Measurements from ENCODE around the gene AIF1.
"Not testable (repeated sequence)": the region's sequence is repeated elsewhere in the genome, so short reads cannot be mapped to it uniquely, and the experiment has no call there.

The AIF1 gene

DNA sequence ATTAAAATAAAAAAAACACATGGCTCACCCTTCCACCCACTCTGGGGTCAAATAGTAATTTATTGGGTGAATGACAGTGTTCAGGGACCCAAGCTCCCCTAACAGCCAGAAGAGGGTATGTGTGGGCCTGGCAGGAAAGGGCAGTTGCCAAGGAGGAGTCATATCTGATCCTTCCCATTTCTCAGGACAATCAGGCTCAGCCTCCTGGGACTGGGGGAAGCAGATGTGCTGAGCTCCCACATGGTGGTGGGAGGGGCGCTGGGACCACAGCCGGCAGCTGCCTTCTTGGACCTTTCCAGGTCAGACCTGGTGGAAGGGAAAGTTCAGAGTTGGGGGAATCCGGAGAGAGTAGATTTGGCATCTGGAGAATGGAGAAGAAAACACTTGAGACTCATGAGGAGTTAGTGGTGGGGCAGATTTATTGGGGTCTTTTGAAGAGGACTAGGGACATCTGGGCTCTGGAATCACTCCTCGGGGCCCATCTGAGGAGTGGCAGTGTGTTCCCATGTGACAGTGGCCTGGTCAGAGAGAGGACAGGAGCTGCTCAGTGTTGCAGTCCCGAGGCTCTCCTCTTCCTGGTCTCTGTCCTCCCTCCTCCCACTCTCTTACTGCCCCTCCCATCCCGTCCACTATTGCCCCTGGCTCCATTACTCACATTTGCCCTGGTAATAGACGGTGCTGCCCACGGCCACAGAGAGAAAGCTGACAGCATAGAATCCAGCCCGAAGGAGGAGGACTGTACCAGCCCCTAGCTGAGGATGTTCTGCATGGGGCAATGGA lies 26.0 kb upstream of the AIF1 start:
- TF ChIP-seq, protein P1, sequence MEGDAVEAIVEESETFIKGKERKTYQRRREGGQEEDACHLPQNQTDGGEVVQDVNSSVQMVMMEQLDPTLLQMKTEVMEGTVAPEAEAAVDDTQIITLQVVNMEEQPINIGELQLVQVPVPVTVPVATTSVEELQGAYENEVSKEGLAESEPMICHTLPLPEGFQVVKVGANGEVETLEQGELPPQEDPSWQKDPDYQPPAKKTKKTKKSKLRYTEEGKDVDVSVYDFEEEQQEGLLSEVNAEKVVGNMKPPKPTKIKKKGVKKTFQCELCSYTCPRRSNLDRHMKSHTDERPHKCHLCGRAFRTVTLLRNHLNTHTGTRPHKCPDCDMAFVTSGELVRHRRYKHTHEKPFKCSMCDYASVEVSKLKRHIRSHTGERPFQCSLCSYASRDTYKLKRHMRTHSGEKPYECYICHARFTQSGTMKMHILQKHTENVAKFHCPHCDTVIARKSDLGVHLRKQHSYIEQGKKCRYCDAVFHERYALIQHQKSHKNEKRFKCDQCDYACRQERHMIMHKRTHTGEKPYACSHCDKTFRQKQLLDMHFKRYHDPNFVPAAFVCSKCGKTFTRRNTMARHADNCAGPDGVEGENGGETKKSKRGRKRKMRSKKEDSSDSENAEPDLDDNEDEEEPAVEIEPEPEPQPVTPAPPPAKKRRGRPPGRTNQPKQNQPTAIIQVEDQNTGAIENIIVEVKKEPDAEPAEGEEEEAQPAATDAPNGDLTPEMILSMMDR (IDR thresholded peaks at IDR 0.05; ENCODE audit: low read depth, low read length, missing control alignments), result no peak
- H3K4me3 ChIP-seq (replicated peaks; ENCODE audit: low read depth, low read length), result no peak overlapping the region

DNA sequence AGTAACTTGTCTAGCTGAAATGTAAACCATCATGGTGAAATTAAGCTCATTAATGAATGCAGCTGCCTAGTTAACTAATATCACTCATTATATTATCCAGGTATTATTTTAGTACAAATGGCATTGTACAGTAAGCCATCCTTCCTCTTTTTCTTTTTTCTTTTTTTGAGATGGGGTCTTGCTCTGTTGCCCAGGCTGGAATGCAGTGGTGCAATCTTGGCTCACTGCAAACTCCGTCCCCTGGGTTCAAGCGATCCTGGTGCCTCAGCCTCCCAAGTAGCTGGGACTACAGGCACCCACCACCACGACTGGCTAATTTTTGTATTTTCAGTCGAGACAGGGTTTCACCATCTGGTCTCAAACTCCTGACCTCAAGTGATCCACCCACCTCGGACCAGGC lies 24.3 kb upstream of the AIF1 start:
- not testable (repeated sequence) for H3K4me3 ChIP-seq (replicated peaks; ENCODE audit: low read depth, low read length); DNase-seq (ENCODE audit: extremely low read depth, low read depth)

More for the DNA sequence above, 26.0 kb upstream of the AIF1 start:
- no peak for DNase-seq (ENCODE audit: extremely low read depth, low read depth)

DNA sequence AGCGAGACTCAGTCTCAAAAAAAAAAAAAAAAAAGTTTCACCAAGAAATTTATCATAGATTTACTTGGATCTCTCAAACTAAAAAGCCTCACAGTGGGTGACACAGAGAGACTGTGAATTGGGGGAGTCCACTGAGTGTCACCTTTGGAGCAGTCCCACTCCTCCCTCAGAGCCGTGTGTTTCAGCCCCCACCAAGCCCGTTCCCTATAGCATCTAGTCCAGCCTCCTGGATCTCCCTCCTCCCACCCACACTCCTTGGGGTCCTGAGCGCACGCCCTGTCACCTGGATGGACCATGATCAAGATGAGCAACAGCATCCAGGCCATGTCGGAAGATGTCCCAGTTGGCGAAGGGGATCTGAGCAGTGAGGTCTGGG lies 22.6 kb upstream of the AIF1 start:
- TF ChIP-seq, protein P1 (IDR thresholded peaks at IDR 0.05; ENCODE audit: low read depth, low read length, missing control alignments), result no peak
- H3K4me3 ChIP-seq (replicated peaks; ENCODE audit: low read depth, low read length), result no peak overlapping the region
- DNase-seq (ENCODE audit: extremely low read depth, low read depth), result no peak

DNA sequence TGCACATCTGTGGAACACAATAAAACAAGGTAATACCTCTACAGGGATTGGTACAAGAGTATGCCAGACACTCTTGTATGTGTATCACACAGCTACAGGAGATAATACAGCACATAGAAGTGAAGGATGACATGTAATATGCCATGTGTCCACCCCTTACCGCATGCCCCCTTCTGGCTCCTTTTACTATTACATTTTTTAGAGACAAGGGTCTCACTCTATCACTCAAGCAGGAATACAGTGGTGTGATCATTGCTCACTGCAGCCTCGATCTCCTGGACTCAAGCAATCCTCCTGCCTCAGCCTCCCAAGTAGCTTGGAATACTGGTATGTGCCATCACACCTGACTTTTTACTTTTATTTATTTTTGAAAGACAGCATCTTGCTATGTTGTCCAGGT lies 18.0 kb upstream of the AIF1 start:
- DNase-seq (ENCODE audit: extremely low read depth, low read depth), result no peak
- TF ChIP-seq, protein P1 (IDR thresholded peaks at IDR 0.05; ENCODE audit: low read depth, low read length, missing control alignments), result peak; percentile 26
- H3K4me3 ChIP-seq (replicated peaks; ENCODE audit: low read depth, low read length), result no peak overlapping the region

DNA sequence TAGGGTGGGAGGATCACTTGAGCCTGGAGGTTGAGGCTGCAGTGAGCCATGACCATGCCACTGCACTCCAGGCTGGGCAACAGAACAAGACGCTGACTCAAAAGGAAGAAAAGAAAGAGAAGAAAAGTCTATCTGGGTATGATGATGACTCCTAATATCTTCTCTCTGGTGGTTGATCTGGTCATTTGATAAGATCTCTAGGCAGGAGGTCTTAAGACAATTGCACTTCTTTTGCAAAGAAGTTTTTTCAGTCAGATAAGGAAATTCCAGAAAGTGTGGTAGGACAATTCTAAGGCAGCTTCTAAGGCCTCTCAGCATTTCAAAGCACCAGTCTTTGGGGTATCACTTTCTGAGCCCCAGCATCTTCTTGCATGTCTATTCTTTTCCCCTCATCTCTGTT lies 7.7 kb upstream of the AIF1 start:
- DNase-seq (ENCODE audit: extremely low read depth, low read depth), result no peak
- no peak overlapping the region for H3K4me3 ChIP-seq (replicated peaks; ENCODE audit: low read depth, low read length)
- TF ChIP-seq, protein P1 (IDR thresholded peaks at IDR 0.05; ENCODE audit: low read depth, low read length, missing control alignments), result no peak

DNA sequence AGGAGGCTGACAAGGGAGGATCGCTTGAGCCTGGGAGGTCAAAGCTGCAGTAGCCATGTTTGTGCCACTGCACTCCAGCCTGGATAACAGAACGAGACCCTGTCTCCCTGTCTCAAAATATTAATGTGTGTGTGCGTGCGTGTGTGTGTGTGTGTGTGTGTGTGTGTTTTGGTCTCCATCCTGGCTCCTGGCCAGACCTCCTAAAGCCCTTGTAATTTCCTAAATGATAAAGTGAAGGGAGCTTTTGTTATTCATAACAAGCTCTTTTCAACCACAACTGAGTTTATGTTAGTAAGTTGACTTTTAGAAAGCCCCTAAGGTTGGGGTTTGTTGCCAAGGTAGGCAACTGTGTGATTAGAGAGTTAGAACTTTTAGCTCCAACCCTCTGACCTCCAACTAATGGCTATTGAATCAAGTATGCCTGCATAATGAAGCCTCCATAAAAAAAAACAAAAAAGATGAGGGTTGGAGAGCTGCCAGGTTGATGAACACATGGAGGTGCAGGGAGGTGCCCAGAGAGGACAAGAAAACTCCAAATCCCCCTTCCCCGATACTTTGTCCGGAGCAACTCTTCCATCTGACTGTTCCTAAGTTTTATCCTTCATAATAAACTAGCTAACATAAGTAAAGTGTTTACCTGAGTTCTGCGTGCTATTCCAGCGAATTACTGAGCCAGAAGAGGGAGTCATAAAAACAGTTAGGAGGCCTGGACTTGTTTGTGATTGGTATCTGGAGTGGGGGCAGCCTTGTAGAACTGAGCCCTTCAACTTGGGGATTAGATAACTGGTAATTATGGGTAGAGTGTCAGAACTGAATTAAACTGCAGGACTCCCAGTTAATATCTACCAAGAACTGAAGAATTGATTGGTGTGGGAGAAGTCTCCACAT lies 5.3 kb upstream of the AIF1 start:
- DNase-seq (ENCODE audit: extremely low read depth, low read depth), result no peak
- TF ChIP-seq, protein P1 (IDR thresholded peaks at IDR 0.05; ENCODE audit: low read depth, low read length, missing control alignments), result no peak
- no peak overlapping the region for H3K4me3 ChIP-seq (replicated peaks; ENCODE audit: low read depth, low read length)

DNA sequence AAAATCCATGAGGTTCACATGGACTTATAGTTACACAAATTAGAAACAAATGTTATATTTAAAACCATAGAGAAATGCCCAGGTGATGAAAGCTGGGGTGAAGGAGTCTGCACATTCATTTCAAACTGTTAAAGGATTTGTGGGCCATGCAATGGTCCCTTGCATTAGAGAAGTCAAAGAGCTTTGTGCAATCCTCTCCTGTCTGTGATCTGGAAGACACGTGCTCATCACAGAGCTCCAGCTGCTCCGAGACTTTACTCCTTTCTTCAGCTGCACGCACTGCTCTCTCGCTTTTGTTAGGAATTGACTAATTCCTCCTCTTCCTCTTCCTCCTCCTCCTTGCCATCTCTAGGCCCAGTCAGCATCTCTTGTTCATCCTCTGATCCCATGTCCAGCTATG lies 4.1 kb upstream of the AIF1 start:
- TF ChIP-seq, protein P1 (IDR thresholded peaks at IDR 0.05; ENCODE audit: low read depth, low read length, missing control alignments), result no peak
- no peak for DNase-seq (ENCODE audit: extremely low read depth, low read depth)
- H3K4me3 ChIP-seq (replicated peaks; ENCODE audit: low read depth, low read length), result no peak overlapping the region
